IPS-20b (cell line): ENCODE measurements around the gene INTS15.
"Not testable (repeated sequence)": the region's sequence is repeated elsewhere in the genome, so short reads cannot be mapped to it uniquely, and the experiment has no call there.

ENCODE experiments used
- H3K27ac ChIP-seq: one replicate; pipeline ENCODE4 v1.5.1; 2013; ENCODE audit warnings: low read length
- H3K27me3 ChIP-seq: 2 replicates; pipeline ENCODE4 v1.6.1; 2013; ENCODE audit warnings: mild to moderate bottlenecking, low read length, inconsistent platforms; ENCODE audit not compliant: insufficient read depth
- H3K36me3 ChIP-seq: 2 replicates; pipeline ENCODE4 v1.6.1; 2013; ENCODE audit warnings: low read depth, mild to moderate bottlenecking, inconsistent platforms, low read length, moderate library complexity; ENCODE audit not compliant: insufficient read depth
- H3K4me1 ChIP-seq: 2 replicates; pipeline ENCODE4 v1.6.1; 2013; ENCODE audit warnings: mild to moderate bottlenecking, control low read depth, inconsistent platforms, low read length, moderate library complexity; ENCODE audit not compliant: insufficient read depth
- H3K4me3 ChIP-seq: 2 replicates; pipeline ENCODE4 v1.5.1; 2013; ENCODE audit warnings: mild to moderate bottlenecking, low read length, inconsistent platforms
- H3K9ac ChIP-seq: 2 replicates; pipeline ENCODE4 v1.6.1; 2013; ENCODE audit warnings: low read depth, mild to moderate bottlenecking, inconsistent platforms, low read length, moderate library complexity
- H3K9me3 ChIP-seq: 2 replicates; pipeline ENCODE4 v1.6.1; 2013; ENCODE audit warnings: mild to moderate bottlenecking, low read depth, low read length, inconsistent platforms; ENCODE audit not compliant: insufficient read depth

Gene INTS15

GRCh38 chr7:6624246-6624611 lies 34.4 kb downstream of the INTS15 start:
- no peak overlapping the region; the same call in 1 of the 2 replicates for H3K9ac ChIP-seq
- H3K27ac ChIP-seq: no peak overlapping the region
- H3K4me3 ChIP-seq: no peak overlapping the region
- H3K9me3 ChIP-seq: no peaks in the 10 kb centered on the region
- no peaks in the 10 kb centered on the region for H3K27me3 ChIP-seq
- no peaks in the 10 kb centered on the region for H3K4me1 ChIP-seq
- H3K36me3 ChIP-seq: peaks cover 17% of the 10 kb centered on the region

- Histone ChIP-seq H3K27me3 (no peaks in the 10 kb centered on the region), H3K9me3 (no peaks in the 10 kb centered on the region), H3K4me1 (no peaks in the 10 kb centered on the region), H3K36me3 (peaks cover 5% of the 10 kb centered on the region), H3K9ac (no peak overlapping the region), H3K4me3 (no peak overlapping the region), H3K27ac (no peak overlapping the region)
These were observed 38.2 kb downstream of the INTS15 start for GRCh38 chr7:6628045-6628444.

GRCh38 chr7:6630007-6630849 lies 40.4 kb downstream of the INTS15 start:
- Histone ChIP-seq H3K9me3 (no peaks in the 10 kb centered on the region), H3K36me3 (no peaks in the 10 kb centered on the region), H3K9ac (no peak overlapping the region), H3K27me3 (no peaks in the 10 kb centered on the region), H3K4me1 (no peaks in the 10 kb centered on the region), H3K4me3 (no peak overlapping the region), H3K27ac (no peak overlapping the region)

- Histone ChIP-seq H3K4me1 (no peaks in the 10 kb centered on the region), H3K9me3 (no peaks in the 10 kb centered on the region), H3K9ac (no peak overlapping the region), H3K27me3 (no peaks in the 10 kb centered on the region), H3K4me3 (no peak overlapping the region), H3K36me3 (no peaks in the 10 kb centered on the region), H3K27ac (no peak overlapping the region)
These were observed 41.8 kb downstream of the INTS15 start for GRCh38 chr7:6631605-6632004.

GRCh38 chr7:6634021-6634420 lies 44.2 kb downstream of the INTS15 start:
- no peak overlapping the region for H3K4me3 ChIP-seq
- H3K27me3 ChIP-seq: no peaks in the 10 kb centered on the region
- H3K4me1 ChIP-seq: no peaks in the 10 kb centered on the region
- no peak overlapping the region for H3K27ac ChIP-seq
- H3K9me3 ChIP-seq: no peaks in the 10 kb centered on the region
- H3K9ac ChIP-seq: no peak overlapping the region
- H3K36me3 ChIP-seq: no peaks in the 10 kb centered on the region

- not testable (repeated sequence) for H3K4me1 ChIP-seq
These were observed 45.1 kb downstream of the INTS15 start for GRCh38 chr7:6634971-6635370.

GRCh38 chr7:6636741-6637543 lies 47.1 kb downstream of the INTS15 start, which contains the start of gene ZNF316:
TSS of gene ZNF316 (plus strand) at chr7:6637318. CDS start at chr7:6642410, 5,092 bp downstream.
- no peak within 1 kb of the TSS; the same call in 1 of the 2 replicates for H3K9ac ChIP-seq
- no peaks in the 10 kb centered on the region for H3K9me3 ChIP-seq
- no peaks in the 10 kb centered on the region for H3K4me1 ChIP-seq
- 0 out of 2 replicates have a peak, but pooled peaks cover under 1% of the 10 kb centered on the region for H3K36me3 ChIP-seq
- no peak within 1 kb of the TSS for H3K27ac ChIP-seq
- H3K4me3 ChIP-seq: peak within 1 kb of the TSS; percentile 68; the same call in 1 of the 2 replicates
- H3K27me3 ChIP-seq: no peaks in the 10 kb centered on the region

More at GRCh38 chr7:6634971-6635370, 45.1 kb downstream of the INTS15 start:
- not testable (repeated sequence) for H3K9me3 ChIP-seq, H3K4me3 ChIP-seq, H3K27me3 ChIP-seq, H3K36me3 ChIP-seq, H3K9ac ChIP-seq, H3K27ac ChIP-seq

- Histone ChIP-seq H3K4me3 (peak overlapping the region; percentile 68; the same call in 1 of the 2 replicates), H3K9me3 (no peaks in the 10 kb centered on the region), H3K27ac (no peak overlapping the region), H3K27me3 (no peaks in the 10 kb centered on the region), H3K4me1 (no peaks in the 10 kb centered on the region), H3K9ac (no peak overlapping the region; the same call in 1 of the 2 replicates), H3K36me3 (0 out of 2 replicates have a peak, but pooled peaks cover 6% of the 10 kb centered on the region)
These were observed 47.9 kb downstream of the INTS15 start for GRCh38 chr7:6637544-6638229.

GRCh38 chr7:6639032-6639431 lies 49.2 kb downstream of the INTS15 start:
- Histone ChIP-seq H3K27ac (no peak overlapping the region), H3K4me3 (no peak overlapping the region), H3K9ac (no peak overlapping the region), H3K9me3 (no peaks in the 10 kb centered on the region), H3K27me3 (no peaks in the 10 kb centered on the region), H3K4me1 (no peaks in the 10 kb centered on the region), H3K36me3 (peaks cover 17% of the 10 kb centered on the region; the same call in 1 of the 2 replicates)

- Histone ChIP-seq H3K9ac (no peak overlapping the region), H3K4me1 (no peaks in the 10 kb centered on the region), H3K9me3 (no peaks in the 10 kb centered on the region), H3K27ac (no peak overlapping the region), H3K36me3 (peaks cover 23% of the 10 kb centered on the region), H3K27me3 (no peaks in the 10 kb centered on the region), H3K4me3 (no peak overlapping the region)
These were observed 49.8 kb downstream of the INTS15 start for GRCh38 chr7:6639627-6640026.

GRCh38 chr7:6640246-6640721 lies 50.5 kb downstream of the INTS15 start:
- H3K4me3 ChIP-seq: no peak overlapping the region
- no peaks in the 10 kb centered on the region for H3K27me3 ChIP-seq
- H3K9ac ChIP-seq: no peak overlapping the region
- H3K4me1 ChIP-seq: no peaks in the 10 kb centered on the region
- H3K36me3 ChIP-seq: peaks cover 29% of the 10 kb centered on the region
- no peaks in the 10 kb centered on the region for H3K9me3 ChIP-seq
- H3K27ac ChIP-seq: no peak overlapping the region
